GM12864 (cell line): ENCODE data around the gene SCAF4.
"Not testable (repeated sequence)": the region's sequence is repeated elsewhere in the genome, so short reads cannot be mapped to it uniquely, and the experiment has no call there.

Experiments used
- DNase-seq: peaks from one replicate; pipeline ENCODE4 v3.0.0-alpha.2; 2011; ENCODE audit warnings: low read depth
- H3K4me3 ChIP-seq: 2 replicates; pipeline ENCODE4 v1.5.1; 2011; ENCODE audit warnings: mild to moderate bottlenecking, low read depth, low read length, control low read depth
- CTCF ChIP-seq: IDR thresholded peaks from 2 replicates; pipeline ENCODE4 v1.5.1; 2011; ENCODE audit warnings: low read depth, mild to moderate bottlenecking, moderate library complexity, low read length, control low read depth, inconsistent platforms; ENCODE audit errors: missing control alignments

The SCAF4 gene

GRCh38 chr21:31753949-31754707 is 22.2 kb upstream of the SCAF4 start:
- no peak overlapping the region for H3K4me3 ChIP-seq
- DNase-seq: no peak
- TF ChIP-seq CTCF: no peak

- DNase-seq: no peak
- no peak for TF ChIP-seq CTCF
- no peak overlapping the region for H3K4me3 ChIP-seq
These were observed 21.0 kb upstream of the SCAF4 start for GRCh38 chr21:31752967-31753366.

- no peak for DNase-seq
- no peak overlapping the region for H3K4me3 ChIP-seq
- no peak for TF ChIP-seq CTCF
These were observed 20.4 kb upstream of the SCAF4 start for GRCh38 chr21:31752352-31752751.

GRCh38 chr21:31750843-31751242 is 18.9 kb upstream of the SCAF4 start:
- DNase-seq: no peak
- TF ChIP-seq CTCF: no peak
- no peak overlapping the region for H3K4me3 ChIP-seq

- TF ChIP-seq CTCF: no peak
- DNase-seq: no peak
- H3K4me3 ChIP-seq: no peak overlapping the region
These were observed 12.4 kb upstream of the SCAF4 start for GRCh38 chr21:31744182-31744800.

- no peak for TF ChIP-seq CTCF
- DNase-seq: no peak
- no peak overlapping the region for H3K4me3 ChIP-seq
These were observed 11.8 kb upstream of the SCAF4 start for GRCh38 chr21:31743712-31744111.

GRCh38 chr21:31741116-31741515 is 9.2 kb upstream of the SCAF4 start:
- no peak overlapping the region for H3K4me3 ChIP-seq
- TF ChIP-seq CTCF: no peak
- no peak for DNase-seq

- not testable (repeated sequence) for H3K4me3 ChIP-seq, DNase-seq
These were observed 5.9 kb upstream of the SCAF4 start for GRCh38 chr21:31737586-31738397.
